ENCODE results near the gene KCNAB3.

Gene KCNAB3

GRCh38 chr17:7951143-7951792 is 21.6 kb upstream of the KCNAB3 start:
- TF ChIP-seq CTCF (conservative IDR thresholded peaks at IDR 0.05; ENCODE audit: low read depth, low read length): no peak
- H3K4me3 ChIP-seq (ENCODE audit: low read length): no peak overlapping the region
- no peak for DNase-seq (ENCODE audit: low read depth)

GRCh38 chr17:7950578-7950977 is 20.9 kb upstream of the KCNAB3 start:
- no peak overlapping the region for H3K4me3 ChIP-seq (ENCODE audit: low read length)

DNA sequence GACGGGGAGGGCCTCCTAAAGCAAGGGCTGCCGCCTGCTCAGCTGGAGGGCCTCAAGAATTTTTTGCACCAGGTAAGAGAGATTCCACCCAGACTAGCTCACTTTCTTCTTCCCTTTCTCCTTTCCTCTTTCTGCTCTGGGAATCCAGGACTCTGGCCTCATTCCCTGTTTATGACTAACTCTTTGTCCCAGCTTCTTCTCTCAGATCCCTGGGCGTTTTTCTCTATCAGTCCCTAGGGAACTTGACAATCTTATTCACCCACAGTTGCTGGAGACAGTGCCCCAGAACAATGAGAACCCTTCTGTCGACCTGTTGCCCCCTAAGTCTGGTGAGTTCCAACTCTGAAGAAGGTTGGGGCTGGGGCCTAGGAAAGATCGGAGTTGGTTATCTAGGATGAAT is 18.0 kb upstream of the KCNAB3 start:
- no peak for TF ChIP-seq CTCF (conservative IDR thresholded peaks at IDR 0.05; ENCODE audit: low read depth, low read length)
- DNase-seq (ENCODE audit: low read depth): no peak
- H3K4me3 ChIP-seq (ENCODE audit: low read length): no peak overlapping the region

More at GRCh38 chr17:7950578-7950977, 20.9 kb upstream of the KCNAB3 start:
- TF ChIP-seq CTCF (conservative IDR thresholded peaks at IDR 0.05; ENCODE audit: low read depth, low read length): no peak
- DNase-seq (ENCODE audit: low read depth): no peak

DNA sequence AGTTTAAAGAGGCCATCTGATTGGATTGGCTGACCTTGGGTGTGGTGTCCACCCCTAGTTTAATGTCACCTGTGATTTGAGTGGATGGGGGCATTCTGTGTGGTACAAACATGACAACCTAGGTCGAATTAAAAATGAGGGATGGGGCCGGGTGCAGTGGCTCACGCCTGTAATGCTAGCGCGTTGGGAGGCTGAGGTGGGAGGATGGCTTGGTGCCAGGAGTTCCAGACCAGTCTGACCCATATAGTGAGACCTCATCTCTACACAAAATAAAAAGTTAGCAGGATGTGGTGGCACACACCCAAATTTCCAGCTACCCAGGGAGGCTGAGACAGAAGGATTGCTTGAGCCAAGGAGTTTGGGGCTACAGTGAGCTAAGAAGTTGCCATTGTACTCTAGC is 16.8 kb upstream of the KCNAB3 start:
- DNase-seq (ENCODE audit: low read depth): no peak
- no peak for TF ChIP-seq CTCF (conservative IDR thresholded peaks at IDR 0.05; ENCODE audit: low read depth, low read length)
- no peak overlapping the region for H3K4me3 ChIP-seq (ENCODE audit: low read length)

DNA sequence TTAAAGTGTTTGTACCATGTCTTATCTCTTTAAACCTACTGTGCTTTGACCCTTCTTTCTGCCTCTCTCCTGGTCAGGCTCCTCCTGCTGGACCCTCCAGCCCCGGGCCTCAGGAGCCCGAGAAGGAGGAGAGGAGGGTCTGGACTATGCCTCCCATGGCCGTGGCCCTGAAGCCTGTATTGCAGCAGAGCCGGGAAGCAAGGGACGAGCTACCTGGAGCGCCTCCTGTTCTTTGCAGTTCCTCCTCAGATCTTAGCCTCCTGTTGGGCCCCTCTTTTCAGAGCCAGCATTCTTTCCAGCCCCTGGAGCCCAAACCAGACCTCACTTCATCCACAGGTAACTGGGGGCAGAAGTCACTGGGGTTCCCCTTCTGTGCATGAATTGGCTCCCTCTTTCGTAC is 16.0 kb upstream of the KCNAB3 start:
- no peak overlapping the region for H3K4me3 ChIP-seq (ENCODE audit: low read length)
- DNase-seq (ENCODE audit: low read depth): no peak
- no peak for TF ChIP-seq CTCF (conservative IDR thresholded peaks at IDR 0.05; ENCODE audit: low read depth, low read length)

DNA sequence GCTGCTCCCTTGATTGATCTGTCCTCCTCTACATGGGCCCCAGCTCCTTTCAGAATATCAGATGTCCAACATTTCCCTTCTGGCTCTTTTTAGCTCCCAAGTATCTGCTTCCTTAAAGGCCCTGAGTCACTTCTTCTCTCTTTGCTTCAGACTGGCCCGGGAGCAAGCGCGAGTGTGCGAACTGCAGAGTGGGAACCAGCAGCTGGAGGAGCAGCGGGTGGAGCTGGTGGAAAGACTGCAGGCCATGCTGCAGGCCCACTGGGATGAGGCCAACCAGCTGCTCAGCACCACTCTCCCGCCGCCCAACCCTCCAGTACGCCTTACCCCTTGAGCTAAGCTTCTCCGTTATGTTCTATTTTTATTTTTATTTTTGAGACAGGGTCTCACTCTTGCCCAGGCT is 14.7 kb upstream of the KCNAB3 start:
- no peak for DNase-seq (ENCODE audit: low read depth)
- H3K4me3 ChIP-seq (ENCODE audit: low read length): no peak overlapping the region
- no peak for TF ChIP-seq CTCF (conservative IDR thresholded peaks at IDR 0.05; ENCODE audit: low read depth, low read length)

DNA sequence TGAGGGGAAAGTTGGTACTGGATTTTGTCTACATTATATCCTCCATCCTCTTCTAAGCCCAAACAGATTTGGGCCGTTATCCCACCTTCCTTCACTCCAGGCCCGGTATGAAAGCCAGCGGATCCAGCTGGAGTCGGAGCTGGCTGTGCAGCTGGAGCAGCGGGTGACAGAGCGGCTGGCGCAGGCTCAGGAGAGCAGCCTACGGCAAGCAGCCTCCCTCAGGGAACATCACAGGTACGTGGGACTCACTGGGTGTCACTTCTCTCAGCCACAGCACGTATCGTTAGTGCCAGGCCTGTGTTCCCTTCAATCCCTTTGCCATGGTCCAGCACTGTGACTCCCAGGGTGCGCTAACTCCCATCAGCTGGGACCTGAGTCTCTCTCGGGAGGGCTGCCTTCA is 13.6 kb upstream of the KCNAB3 start:
- TF ChIP-seq CTCF (conservative IDR thresholded peaks at IDR 0.05; ENCODE audit: low read depth, low read length): no peak
- H3K4me3 ChIP-seq (ENCODE audit: low read length): no peak overlapping the region

More for the DNA sequence above, 13.6 kb upstream of the KCNAB3 start:
- DNase-seq (ENCODE audit: low read depth): no peak

Measured in retinal pigment epithelial cell (primary cell).